Activated T-helper 1 cell treated with anti-CD3 and anti-CD28 coated beads, Interleukin-2, amount 50 U/mL, for 16 hours (primary cell): ENCODE results near the gene SUPT5H.

Experiments used
- DNase-seq, 2 donors: peaks; one replicate each; pipeline ENCODE4 v3.0.0-alpha.2; 2020; ENCODE audit warnings: low read depth in 1 of 2, low spot score in 1 of 2

Gene SUPT5H

DNA sequence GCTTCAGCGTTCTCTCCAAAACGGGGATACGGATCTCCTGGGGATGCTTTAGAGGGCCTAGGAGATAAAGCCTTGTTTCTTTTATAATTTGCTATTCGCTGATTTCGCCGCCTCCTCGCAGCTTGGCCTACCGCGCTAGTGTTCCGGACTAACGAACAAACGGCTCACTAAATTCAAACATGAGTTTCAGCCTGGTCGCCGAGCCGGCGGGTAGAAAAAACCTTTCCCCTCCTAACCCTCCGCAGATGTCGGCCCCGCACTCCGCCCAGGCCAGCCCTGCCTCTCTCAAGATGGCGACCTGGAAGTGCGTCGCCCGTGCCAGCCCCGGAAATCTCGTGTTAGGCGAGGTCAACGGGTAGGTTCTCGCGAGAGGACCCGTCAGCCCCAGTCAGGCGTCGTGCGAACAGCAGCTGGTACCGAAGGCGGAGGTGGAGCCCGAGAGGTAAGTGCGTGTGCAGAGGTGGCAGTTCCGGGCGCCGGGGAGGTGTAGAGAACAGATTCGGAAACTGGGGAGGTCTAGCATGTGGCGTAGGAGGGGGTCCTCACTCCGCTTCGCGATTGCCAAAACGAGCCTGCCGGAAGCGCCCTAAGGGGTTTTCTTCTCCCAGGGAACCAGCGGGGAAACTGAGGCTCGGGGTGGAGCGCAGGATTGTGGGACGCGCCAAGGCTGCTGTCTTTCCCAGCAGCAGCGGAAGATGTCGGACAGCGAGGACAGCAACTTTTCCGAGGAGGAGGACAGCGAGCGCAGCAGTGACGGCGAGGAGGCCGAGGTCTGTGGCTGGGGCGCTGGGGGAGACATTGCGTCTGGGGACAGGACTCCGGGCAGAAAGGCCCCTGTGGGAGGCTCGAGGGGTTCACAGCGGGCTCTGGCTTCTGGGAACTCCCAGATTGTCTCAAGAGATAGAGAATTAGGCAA is at the start of gene SUPT5H:
SUPT5H (plus strand) TSS at position 387 of the 916 bp plus-strand sequence; CDS start at position 696, 309 bp downstream.
- peak; percentile 93 to 95 for DNase-seq

DNA sequence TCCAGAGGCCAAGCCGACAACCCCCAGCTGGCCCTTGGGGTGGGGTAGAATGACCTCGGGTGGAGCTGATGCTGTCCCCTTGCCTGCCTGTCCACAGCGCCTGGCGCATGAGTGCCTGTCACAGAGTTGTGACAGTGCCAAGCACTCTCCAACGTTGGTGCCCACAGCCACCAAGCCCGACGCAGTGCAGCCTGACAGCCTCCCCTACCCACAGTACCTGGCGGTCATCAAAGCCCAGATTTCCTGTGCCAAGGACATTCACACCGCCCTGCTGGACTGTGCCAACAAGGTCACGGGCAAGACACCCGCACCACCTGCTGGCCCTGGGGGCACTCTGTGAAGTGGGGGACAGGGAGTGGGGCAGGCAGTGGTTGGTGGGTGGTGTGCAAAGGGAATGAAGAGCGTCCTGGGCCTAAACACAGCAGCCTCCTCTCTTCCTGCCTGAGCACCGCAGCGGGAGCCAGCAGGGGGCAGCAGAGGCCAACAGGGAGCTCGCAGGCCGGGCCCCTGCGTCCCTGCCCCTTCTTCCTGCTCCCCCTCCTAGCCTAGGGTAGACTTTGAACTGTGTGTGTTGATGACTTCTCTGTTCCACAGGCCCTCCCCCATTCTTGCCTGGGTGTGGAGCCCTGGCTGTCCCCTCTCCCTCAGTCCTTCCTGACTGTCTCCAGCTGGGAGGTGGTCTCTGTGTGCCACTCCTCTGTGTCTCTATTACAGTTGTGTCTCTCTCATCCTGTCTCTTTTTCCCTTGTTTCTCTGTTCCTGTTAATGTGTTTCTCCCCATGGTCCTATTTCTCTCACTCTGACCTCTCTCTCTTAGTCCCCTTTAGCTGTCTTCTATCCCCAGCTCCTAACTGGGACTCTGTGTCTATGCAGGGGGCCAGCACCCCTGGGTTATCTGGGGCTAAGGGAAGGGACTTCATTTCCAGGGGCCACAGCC is 47.8 kb upstream of the SUPT5H start:
- DNase-seq = peak; percentile 87 to 94

DNA sequence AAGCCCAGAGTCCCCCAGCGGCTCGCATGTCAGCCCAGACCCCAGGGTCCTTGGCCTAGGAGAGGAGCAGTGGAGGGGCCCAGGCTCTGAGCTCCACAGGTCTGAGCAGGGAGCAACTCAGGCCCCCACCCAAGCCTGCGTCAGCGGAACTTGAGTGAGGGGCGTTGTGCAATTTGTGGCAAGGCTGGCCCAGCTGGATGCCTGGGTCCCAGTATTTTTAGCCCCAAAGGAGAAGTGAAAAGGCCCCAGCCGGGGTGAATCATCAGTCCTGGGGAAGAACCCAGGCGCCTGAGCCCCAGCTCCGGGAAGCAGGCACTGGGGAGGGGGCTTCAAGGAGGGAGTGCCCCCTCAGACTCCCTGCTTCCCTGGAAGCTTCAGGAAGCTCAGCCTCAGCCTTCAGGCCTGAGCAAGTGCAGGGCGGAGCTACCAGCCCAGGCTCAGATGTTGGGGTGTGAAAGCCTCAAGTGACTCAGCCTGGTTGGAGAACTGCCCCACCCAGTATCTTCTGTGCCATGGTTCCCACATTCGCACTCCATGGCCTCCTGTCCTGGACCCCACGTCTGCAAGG is 47.0 kb upstream of the SUPT5H start:
- no peak for DNase-seq

DNA sequence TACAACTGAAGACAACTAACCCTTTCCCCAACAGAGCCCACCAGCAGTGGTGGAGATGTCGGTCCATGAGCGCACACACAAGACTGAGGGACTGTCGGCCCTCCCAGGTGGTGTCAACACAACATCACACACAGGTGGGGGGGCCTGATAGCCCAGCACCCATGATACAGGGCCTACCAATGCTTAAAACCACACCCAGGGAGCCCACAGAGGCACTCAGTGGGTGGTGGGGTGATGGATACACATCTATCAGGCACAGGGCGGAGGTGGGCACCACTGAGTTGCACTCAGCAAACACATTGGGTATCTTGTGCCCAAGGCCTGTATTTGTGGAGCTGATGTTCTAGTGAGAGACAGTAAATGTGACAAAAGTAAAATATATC is 45.7 kb upstream of the SUPT5H start:
- no peak for DNase-seq

DNA sequence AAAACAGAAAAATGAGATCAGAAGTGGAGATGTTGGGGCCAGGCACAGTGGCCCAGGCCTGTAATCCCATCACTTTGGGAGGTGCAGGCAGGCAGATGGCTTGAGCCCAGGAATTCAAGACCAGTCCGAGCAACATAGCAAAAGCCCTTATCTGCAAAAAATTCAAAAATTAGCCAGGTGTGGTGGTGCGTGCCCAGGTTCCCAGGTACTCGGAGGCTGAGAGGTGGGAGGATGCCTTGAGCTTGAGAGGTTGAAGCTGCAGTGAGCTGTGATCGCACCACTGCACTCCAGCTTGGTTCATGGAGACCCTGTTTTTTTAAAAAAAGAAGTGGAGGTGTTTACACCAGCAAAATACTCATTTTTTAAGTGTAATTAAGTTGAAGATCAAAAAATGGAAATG is 45.3 kb upstream of the SUPT5H start:
- DNase-seq = no peak

DNA sequence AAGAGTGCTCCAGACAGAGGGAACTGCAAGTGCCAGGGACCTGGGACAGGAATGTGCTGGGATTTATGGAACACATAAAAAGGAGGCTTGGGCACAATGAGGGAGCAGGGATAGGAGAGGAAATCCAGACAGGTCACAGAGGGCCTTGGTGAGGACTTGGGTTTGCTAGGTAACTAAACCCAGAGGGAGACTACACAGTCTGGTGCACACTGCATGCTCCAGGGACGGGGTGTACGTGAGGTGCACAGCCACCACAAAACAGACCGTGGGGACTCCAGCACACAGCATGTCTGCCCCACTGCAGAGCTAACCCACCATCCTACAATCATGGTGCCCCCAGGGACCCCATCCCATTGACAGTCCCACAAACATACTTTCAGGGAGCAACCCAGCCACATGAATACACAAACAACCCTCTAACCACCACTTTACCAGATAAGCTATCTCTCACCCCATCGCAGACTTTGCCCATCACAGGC is 44.3 kb upstream of the SUPT5H start:
- DNase-seq = no peak

DNA sequence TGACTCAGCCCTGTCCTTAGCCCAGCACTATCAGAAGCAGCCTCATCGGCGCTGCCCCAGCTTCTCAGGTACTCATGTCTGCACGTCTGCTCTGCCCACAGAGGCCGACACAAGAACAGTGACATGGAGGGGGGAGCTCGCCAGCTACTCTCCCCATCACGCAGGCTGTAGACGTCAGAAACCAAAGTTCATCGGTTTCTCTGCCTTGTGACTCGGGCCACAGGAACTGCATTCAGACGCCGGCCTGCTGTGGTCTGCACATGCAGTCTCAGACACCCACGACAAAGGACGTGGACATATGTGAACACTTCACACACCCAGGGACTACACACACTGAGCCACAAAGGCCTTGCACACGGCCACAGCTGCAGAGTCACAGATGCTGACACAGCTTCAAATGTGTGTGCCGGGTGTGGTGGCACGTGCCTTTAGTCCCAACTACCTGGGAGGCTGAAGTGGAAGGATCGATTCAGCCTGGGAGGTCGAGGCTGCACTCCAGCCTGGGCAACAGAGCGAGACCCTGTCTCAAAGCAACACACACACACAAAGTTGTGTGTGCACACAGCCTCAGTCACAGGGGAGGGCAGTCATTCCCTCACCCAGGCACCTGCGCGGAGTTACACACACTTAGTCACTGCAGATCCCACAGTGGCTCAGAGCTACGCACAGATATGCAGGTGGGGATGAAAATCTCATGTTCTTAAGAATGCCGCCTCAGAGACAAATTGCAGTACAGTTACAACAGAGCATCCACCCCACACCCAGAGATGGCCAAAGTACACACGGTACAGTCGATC is 43.6 kb upstream of the SUPT5H start:
- DNase-seq = peak; percentile 68 to 69

DNA sequence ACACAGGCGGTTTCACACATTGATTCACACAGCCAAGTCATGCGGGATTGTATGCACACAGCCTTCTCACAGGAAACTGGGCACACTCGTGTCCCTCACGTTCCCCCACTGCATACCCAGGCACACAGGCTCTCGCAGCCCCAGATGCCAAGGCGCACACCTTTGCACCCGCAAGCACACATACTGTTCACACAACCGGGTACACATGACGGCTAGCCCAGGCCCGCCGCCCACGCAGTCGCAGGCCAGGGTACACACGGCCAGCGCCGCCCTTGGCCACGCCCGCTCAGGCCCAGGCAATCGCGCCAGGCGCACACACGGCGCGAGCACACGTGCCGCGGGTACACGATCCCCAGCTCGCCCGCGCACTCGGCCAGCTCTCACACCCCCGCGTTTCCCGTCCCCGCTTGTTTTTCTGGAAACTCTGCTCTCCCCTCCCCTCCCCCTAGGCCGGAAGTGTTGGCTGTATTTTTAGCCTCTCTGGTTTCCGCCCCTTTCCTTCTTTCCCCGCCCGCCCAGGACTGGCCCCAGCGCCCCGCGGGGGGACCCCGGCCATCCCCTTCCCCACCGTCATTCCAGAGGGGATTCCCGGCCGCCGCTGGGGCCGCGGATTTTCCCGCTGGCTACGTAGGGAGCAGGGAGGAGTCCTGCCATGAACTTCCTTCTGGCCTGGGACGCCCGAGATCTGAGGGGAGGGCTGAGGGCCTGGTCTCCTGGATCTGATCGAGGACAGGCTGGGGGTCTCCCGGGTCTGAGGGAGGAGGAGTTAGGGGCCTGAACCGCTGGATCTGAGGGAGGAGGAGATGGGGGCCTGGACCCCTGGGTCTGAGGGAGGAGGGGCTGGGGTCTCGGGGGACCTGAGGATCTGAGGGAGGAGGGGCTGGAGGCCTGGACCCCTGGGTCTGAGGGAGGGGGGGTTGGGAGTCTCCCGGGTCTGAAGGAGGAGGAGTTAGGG is 42.8 kb upstream of the SUPT5H start:
- peak; percentile 61 to 76 for DNase-seq

DNA sequence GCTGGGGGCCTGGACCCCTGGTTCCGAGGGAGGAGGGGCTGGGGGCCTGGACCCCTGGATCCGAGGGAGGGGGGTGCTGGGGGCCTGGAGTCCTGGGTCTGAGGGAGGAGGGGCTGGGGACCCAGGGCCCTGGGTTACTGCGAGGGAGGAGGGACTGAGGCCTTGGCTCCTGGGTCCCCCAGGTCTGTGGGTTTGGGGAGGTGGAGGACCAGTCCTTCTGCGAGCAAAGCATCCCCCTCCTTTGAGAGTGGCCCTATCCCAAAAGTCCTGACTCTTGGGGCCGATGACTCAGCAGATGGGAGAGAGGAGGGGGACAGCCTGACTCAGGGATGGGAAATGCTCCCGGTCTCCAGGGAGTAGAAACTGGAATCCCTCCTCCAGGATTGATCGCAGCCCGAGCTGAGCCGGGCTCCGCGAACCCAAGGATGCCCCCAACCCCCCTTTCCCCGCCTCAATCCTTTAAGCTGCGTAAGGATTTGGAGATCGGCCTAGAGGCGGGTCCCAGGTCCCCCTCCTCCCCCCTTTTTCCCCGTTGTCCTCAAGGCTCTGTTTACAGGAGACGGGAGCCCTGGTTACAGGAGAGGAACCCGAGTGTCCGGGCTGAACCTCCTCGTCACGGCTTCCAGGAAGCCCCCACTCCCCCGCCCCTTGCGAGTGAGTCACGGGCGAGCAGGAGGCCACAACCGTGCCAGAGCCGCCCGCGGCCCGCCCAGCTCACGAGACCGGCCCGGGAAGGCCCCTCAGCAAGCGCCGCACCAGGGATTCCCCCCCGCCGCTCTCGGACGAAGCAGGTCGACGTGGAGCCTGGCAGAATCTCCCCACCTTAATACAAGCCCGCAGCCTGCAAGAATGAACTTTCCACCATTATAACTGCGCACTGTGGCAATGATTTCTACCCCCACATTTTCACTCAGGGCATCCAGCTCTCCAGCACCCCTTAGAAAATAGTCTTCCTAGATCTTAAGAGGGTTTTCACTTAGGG is 41.8 kb upstream of the SUPT5H start:
- DNase-seq = peak; percentile 87 to 95

DNA sequence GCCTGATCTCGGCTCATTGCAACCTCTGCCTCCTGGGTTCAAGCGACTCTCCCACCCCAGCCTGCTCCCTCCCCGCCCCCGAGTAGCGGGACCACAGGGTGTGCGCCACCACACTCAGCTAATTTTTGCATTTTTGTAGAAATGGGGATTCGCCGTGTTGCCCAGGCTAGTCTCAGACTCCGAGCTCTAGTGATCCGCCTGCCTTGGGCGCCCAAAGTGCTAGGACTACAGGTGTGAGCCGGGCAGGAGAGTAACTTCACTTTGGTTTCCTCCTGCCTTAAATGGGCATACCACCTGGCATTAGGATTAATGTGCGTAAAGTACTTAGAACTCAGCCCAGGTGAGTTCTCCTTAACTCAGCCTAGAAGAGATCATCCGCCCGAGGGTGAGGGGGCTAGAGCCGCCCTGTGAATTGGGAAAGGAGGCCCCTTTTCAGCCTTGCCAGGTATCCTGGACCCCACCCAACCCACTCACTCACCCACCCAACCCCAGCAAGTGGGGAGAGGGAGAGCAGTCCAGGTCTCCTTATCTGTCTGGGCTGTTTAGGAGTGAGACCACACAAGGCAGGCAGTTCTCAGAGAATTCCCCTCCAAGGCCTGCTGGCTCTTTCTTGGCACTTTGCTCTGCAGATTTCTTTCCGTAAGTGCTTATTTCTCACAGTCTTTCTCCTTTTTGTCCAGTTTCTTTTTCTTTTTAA is 40.0 kb upstream of the SUPT5H start:
- no peak for DNase-seq

DNA sequence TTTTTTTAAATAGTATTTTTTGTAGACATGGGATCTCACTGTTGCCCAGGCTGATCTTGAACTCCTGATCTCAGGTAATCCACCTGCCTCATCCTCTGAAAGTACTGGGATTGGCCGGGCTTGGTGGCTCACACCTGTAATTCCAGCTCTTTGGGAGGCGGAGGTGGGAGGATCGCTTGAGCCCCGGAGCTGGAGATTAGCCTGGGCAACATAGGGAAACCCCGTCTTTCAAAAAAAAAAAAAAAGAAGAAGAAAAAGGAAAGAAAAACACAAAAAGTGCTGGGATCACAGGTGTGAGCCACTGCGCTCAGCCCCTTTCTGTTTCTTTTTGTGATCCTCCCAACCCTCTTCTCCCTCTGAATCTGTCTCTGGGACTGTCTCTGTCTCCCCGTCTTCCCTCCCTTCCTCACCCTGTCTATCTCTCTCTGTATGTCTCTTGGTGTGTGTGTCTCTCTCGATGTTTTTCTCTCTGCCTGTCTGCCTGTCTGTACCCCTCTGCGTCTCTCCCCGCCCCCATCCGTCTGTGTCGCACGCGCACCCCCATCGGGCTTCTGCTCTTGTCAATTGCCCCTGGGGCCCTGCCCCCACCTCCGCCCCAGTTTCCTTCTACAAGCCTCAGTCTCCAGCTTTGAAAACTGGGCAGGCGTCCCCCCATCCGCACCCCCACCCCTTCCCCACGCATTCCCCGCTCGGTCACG is 39.3 kb upstream of the SUPT5H start:
- DNase-seq = peak; percentile 70 to 80

DNA sequence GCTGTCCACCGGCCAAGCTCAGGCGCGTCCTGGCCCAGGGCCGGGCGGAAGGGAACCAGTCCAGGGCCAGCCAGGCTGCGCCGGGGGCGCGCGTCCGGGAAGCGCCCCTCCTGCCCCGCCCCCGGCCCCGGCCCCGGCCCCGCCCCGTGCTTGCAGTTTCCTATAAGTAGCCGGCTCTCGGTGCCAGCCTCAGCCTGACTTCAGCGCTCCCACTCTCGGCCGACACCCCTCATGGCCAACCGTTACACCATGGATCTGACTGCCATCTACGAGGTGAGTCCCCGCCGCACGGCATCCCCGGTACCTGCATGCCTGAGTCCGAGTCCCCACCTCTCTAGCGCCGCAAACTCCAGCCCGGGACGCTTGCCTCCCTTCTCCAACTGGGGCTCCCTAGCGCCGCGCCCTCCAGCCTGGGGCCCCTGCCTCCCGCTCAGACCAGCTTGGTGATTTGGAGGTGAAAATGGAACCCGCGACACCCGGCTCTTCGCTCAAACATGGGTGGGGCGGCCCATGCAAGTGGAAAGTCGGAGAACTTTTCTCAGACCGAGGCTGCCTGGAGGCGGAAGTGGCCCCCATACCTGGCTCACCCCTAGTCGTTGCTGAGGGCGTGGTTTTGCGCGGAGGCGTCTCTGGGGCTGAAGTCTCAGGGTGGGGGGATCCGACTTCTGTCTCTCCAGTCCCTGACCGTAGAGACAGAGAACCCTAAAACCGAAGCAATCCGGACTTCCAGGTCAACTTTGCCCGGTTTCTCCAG is 38.5 kb upstream of the SUPT5H start, which contains the start of gene ZFP36:
ZFP36 (plus strand) TSS at position 192 of the 754 bp plus-strand sequence; CDS start at position 250, 58 bp downstream.
- peak; percentile 80 to 84 for DNase-seq

DNA sequence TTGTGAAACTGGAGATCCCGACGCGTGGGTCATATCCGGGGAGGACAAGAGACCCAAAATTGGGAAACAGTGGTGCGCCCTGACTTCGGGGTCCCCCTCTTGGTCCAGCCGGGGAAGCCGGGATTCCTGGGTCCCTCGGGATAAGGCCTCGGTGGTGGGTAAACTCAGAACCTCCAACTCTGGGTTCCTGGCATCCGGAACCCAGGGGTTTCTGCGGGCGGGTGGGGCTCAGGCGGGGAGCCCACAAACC is 38.0 kb upstream of the SUPT5H start:
- no peak for DNase-seq

DNA sequence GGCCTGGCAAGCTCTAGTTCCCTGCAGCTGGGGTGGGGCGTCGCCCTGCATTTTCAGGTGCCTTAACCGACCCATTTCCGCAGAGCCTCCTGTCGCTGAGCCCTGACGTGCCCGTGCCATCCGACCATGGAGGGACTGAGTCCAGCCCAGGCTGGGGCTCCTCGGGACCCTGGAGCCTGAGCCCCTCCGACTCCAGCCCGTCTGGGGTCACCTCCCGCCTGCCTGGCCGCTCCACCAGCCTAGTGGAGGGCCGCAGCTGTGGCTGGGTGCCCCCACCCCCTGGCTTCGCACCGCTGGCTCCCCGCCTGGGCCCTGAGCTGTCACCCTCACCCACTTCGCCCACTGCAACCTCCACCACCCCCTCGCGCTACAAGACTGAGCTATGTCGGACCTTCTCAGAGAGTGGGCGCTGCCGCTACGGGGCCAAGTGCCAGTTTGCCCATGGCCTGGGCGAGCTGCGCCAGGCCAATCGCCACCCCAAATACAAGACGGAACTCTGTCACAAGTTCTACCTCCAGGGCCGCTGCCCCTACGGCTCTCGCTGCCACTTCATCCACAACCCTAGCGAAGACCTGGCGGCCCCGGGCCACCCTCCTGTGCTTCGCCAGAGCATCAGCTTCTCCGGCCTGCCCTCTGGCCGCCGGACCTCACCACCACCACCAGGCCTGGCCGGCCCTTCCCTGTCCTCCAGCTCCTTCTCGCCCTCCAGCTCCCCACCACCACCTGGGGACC is 37.6 kb upstream of the SUPT5H start:
- DNase-seq = peak; percentile 48 to 58

DNA sequence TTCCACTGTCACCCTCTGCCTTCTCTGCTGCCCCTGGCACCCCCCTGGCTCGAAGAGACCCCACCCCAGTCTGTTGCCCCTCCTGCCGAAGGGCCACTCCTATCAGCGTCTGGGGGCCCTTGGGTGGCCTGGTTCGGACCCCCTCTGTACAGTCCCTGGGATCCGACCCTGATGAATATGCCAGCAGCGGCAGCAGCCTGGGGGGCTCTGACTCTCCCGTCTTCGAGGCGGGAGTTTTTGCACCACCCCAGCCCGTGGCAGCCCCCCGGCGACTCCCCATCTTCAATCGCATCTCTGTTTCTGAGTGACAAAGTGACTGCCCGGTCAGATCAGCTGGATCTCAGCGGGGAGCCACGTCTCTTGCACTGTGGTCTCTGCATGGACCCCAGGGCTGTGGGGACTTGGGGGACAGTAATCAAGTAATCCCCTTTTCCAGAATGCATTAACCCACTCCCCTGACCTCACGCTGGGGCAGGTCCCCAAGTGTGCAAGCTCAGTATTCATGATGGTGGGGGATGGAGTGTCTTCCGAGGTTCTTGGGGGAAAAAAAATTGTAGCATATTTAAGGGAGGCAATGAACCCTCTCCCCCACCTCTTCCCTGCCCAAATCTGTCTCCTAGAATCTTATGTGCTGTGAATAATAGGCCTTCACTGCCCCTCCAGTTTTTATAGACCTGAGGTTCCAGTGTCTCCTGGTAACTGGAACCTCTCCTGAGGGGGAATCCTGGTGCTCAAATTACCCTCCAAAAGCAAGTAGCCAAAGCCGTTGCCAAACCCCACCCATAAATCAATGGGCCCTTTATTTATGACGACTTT is 36.8 kb upstream of the SUPT5H start:
- DNase-seq = no peak
